HepG2 (cell line): ENCODE data around the gene NATD1. TPM values are rescaled to one million over a fixed set of nuclear protein-coding genes. Genes with fewer than 3 reads are reported as not detected.
A peak's percentile ranks its signal among the peaks of the same experiment; 100 is the strongest.

Experiments
- AGO2 ChIP-seq: fragments of 200-400 bp; formaldehyde crosslinking; optimal IDR thresholded peaks from 2 replicates; pipeline ENCODE3; 2017; ENCODE audit warnings: mild to moderate bottlenecking, low read depth, low read length, moderate library complexity
- ATF7-NPFF ChIP-seq: sonication (generic); formaldehyde crosslinking; IDR thresholded peaks from 2 replicates; pipeline ENCODE4 v1.8.1; 2023; ENCODE audit warnings: mild to moderate bottlenecking, low read depth, missing genetic modification reagents, moderate library complexity
- FOXA1 ChIP-seq, 2 experiments: fragments of 450-650 bp in 1 of 2; sonication (generic) in 1 of 2; formaldehyde crosslinking in 1 of 2; IDR thresholded peaks; 2 replicates each; pipeline versions ENCODE4 v1.4.0 to v1.6.1; 2016 to 2020; ENCODE audit warnings: missing genetic modification reagents in 1 of 2
- FOXK1 ChIP-seq: sonication (generic); formaldehyde crosslinking; IDR thresholded peaks from 2 replicates; pipeline ENCODE4 v1.4.0; 2020; ENCODE audit warnings: low read depth, missing genetic modification reagents, borderline replicate concordance
- HNRNPUL1 ChIP-seq: fragments of 200-400 bp; formaldehyde crosslinking; IDR thresholded peaks from 2 replicates; pipeline ENCODE4 v1.6.1; 2017; ENCODE audit warnings: low read depth, mild to moderate bottlenecking, low read length, moderate library complexity
- KLF12 ChIP-seq: sonication (generic); formaldehyde crosslinking; IDR thresholded peaks from 2 replicates; pipeline ENCODE4 v1.4.0; 2020; ENCODE audit warnings: missing genetic modification reagents, borderline replicate concordance
- RAD21 ChIP-seq: fragments of 450-650 bp; formaldehyde crosslinking; IDR thresholded peaks from 2 replicates; pipeline ENCODE4 v1.5.0; 2020; ENCODE audit warnings: mild to moderate bottlenecking
- RBM39 ChIP-seq: fragments of 200-400 bp; formaldehyde crosslinking; IDR thresholded peaks from one replicate; pipeline ENCODE4 v1.6.1; 2018; ENCODE audit warnings: antibody characterized with exemption, mild to moderate bottlenecking, low read depth, low read length; ENCODE audit not compliant: poor library complexity, severe bottlenecking
- SKI ChIP-seq: fragments of 450-650 bp; IDR thresholded peaks from one replicate; pipeline ENCODE4 v1.6.1; 2018; ENCODE audit warnings: mild to moderate bottlenecking; ENCODE audit not compliant: partially characterized antibody
- ZFY ChIP-seq: sonication (generic); formaldehyde crosslinking; IDR thresholded peaks from 2 replicates; pipeline ENCODE4 v1.4.0; 2020; ENCODE audit warnings: missing genetic modification reagents
- ZNF224 ChIP-seq: sonication (generic); formaldehyde crosslinking; IDR thresholded peaks from 2 replicates; pipeline ENCODE4 v1.5.0; 2020; ENCODE audit warnings: mild to moderate bottlenecking, missing genetic modification reagents
- ZNF329 ChIP-seq: sonication (generic); formaldehyde crosslinking; IDR thresholded peaks from 2 replicates; pipeline ENCODE4 v1.9.0; 2021; ENCODE audit warnings: low read depth, mild to moderate bottlenecking, missing genetic modification reagents
- ZNF713 ChIP-seq: sonication (generic); formaldehyde crosslinking; IDR thresholded peaks from 2 replicates; pipeline ENCODE4 v1.4.0; 2020; ENCODE audit warnings: mild to moderate bottlenecking, missing genetic modification reagents
- ZSCAN31 ChIP-seq: sonication (generic); formaldehyde crosslinking; IDR thresholded peaks from 2 replicates; pipeline ENCODE4 v1.5.0; 2020; ENCODE audit warnings: low read depth, mild to moderate bottlenecking, missing genetic modification reagents
- polyA plus RNA-seq, 8 experiments: library from polyadenylated mRNA; depleted of rRNA in 3 of 8; stranded (reverse) in 7 of 8; unstranded in 1 of 8; fragments of >200 nt; fragmentation: Illumina TruSeq in 4 of 8; extraction: Trizol in 4 of 8; gene quantifications; 2 replicates each; pipeline versions ENCODE4 v1.2.1 to v1.2.3, GENCODE V29; 2011 to 2016; ENCODE audit warnings: low read depth in 4 of 8, missing spikeins in 1 of 8, mixed read lengths in 1 of 8; ENCODE audit not compliant: insufficient read depth in 1 of 8
- total RNA-seq, 5 experiments: library from RNA; depleted of rRNA; stranded (reverse); fragments of >200 nt; fragmentation: Illumina TruSeq; extraction: Trizol; gene quantifications; 2 replicates each; pipeline ENCODE4 v1.2.3, GENCODE V29; 2016; ENCODE audit warnings: low read depth in 1 of 5
- TF ChIP-seq, protein P1 (sequence below): sonication (generic); formaldehyde crosslinking; IDR thresholded peaks from 2 replicates; pipeline ENCODE4 v1.4.0; 2020; ENCODE audit warnings: missing genetic modification reagents
- TF ChIP-seq, protein P2 (sequence below): sonication (generic); formaldehyde crosslinking; IDR thresholded peaks from 2 replicates; pipeline ENCODE4 v1.5.0; 2020; ENCODE audit warnings: mild to moderate bottlenecking, missing genetic modification reagents
- TF ChIP-seq, protein P3 (sequence below): IDR thresholded peaks from 2 replicates; pipeline ENCODE4 v1.6.1; 2012; ENCODE audit warnings: inconsistent platforms
- TF ChIP-seq, protein P4 (sequence below): sonication (generic); formaldehyde crosslinking; IDR thresholded peaks from 2 replicates; pipeline ENCODE4 v1.5.1; 2020; ENCODE audit warnings: mild to moderate bottlenecking, missing genetic modification reagents, borderline replicate concordance
- TF ChIP-seq, protein P5 (sequence below): sonication (generic); formaldehyde crosslinking; IDR thresholded peaks from 2 replicates; pipeline ENCODE4 v1.4.0; 2020; ENCODE audit warnings: missing genetic modification reagents, borderline replicate concordance

The NATD1 gene
- total and polyA plus RNA-seq, 2 of the 13 experiments (the other 11 are each of a cell fraction or from before 2014, with no cell fraction given): 0.31 to 2.3 TPM

DNA sequence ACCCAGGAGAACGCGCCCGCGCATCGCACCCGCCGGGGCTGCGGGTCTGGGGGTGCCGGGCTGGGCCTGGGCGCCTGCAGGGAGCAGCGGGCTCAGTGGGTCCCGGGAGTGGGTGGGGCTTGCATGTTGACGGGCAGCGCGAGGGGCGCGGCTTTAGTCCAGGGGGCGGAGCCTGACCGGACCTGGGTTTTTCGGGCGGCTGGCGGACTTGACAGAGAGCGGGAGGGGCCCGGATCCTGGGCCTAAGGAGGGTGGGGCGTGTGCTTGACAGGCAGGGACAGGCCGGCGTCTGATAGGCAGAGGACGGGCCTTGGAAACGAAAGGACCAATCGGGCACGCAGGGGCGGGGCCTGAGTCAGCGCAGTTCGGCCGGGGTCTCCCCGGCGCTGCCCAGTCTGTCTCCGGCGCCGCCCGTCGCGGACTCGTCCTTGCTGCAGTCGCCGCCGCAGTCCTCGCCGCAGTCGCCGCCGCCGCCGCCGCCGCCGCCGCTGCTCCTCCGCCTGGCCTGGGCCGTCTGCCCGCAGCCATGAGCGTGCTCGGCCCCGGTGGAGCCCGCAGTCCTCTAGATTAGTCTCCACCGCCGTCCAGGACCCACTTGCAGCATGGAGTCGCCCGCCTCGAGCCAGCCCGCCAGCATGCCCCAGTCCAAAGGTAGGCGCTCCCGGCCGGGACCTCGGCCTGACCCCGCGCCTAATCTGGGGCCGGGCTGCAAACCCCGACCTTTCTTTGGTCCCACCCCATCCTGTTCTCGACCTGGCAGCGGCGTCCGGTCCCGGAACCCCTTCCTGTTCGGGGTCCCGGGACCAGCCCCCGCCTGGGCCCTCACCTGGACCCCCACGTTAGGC is 31.3 kb upstream of the NATD1 start, which contains the start of gene MAP2K3 (continued):
- TF ChIP-seq ZNF713 (peak; percentile 78), ZNF224 (CRISPR knock-in tag) (no peak), ZSCAN31 (peak; percentile 46; the same call in 1 of the 2 replicates), ZNF329 (0 out of 2 replicates have a peak, but pooled peaks have one; percentile 49), FOXK1 (peak; percentile 50; the same call in 1 of the 2 replicates), AGO2 (peak; percentile 80), SKI (peak; percentile 91), RBM39 (peak; percentile 11), FOXA1 (IDR thresholded peaks at IDR 0.05) (no peak), FOXA1 (CRISPR knock-in tag; IDR thresholded peaks at IDR 0.05) (peak; percentile 64), RAD21 (CRISPR knock-in tag) (peak; percentile 29), HNRNPUL1 (no peak), KLF12 (CRISPR knock-in tag) (peak; percentile 54), ATF7-NPFF (CRISPR knock-in tag) (peak; percentile 85; the same call in 1 of the 2 replicates), ZFY (peak; percentile 84)
- TF ChIP-seq, protein P1, sequence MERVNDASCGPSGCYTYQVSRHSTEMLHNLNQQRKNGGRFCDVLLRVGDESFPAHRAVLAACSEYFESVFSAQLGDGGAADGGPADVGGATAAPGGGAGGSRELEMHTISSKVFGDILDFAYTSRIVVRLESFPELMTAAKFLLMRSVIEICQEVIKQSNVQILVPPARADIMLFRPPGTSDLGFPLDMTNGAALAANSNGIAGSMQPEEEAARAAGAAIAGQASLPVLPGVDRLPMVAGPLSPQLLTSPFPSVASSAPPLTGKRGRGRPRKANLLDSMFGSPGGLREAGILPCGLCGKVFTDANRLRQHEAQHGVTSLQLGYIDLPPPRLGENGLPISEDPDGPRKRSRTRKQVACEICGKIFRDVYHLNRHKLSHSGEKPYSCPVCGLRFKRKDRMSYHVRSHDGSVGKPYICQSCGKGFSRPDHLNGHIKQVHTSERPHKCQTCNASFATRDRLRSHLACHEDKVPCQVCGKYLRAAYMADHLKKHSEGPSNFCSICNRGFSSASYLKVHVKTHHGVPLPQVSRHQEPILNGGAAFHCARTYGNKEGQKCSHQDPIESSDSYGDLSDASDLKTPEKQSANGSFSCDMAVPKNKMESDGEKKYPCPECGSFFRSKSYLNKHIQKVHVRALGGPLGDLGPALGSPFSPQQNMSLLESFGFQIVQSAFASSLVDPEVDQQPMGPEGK: peak; percentile 46; the same call in 1 of the 2 replicates
- TF ChIP-seq, protein P2, sequence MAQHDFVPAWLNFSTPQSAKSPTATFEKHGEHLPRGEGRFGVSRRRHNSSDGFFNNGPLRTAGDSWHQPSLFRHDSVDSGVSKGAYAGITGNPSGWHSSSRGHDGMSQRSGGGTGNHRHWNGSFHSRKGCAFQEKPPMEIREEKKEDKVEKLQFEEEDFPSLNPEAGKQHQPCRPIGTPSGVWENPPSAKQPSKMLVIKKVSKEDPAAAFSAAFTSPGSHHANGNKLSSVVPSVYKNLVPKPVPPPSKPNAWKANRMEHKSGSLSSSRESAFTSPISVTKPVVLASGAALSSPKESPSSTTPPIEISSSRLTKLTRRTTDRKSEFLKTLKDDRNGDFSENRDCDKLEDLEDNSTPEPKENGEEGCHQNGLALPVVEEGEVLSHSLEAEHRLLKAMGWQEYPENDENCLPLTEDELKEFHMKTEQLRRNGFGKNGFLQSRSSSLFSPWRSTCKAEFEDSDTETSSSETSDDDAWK (CRISPR knock-in tag): no peak
- TF ChIP-seq, protein P3, sequence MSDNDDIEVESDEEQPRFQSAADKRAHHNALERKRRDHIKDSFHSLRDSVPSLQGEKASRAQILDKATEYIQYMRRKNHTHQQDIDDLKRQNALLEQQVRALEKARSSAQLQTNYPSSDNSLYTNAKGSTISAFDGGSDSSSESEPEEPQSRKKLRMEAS: peak; percentile 63; the same call in 1 of the 2 replicates
- TF ChIP-seq, protein P4, sequence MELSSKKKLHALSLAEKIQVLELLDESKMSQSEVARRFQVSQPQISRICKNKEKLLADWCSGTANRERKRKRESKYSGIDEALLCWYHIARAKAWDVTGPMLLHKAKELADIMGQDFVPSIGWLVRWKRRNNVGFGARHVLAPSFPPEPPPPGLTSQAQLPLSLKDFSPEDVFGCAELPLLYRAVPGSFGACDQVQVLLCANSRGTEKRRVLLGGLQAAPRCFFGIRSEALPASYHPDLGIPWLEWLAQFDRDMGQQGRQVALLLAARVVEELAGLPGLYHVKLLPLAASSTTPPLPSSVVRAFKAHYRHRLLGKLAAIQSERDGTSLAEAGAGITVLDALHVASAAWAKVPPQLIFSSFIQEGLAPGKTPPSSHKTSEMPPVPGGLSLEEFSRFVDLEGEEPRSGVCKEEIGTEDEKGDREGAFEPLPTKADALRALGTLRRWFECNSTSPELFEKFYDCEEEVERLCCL: no peak
- TF ChIP-seq, protein P5, sequence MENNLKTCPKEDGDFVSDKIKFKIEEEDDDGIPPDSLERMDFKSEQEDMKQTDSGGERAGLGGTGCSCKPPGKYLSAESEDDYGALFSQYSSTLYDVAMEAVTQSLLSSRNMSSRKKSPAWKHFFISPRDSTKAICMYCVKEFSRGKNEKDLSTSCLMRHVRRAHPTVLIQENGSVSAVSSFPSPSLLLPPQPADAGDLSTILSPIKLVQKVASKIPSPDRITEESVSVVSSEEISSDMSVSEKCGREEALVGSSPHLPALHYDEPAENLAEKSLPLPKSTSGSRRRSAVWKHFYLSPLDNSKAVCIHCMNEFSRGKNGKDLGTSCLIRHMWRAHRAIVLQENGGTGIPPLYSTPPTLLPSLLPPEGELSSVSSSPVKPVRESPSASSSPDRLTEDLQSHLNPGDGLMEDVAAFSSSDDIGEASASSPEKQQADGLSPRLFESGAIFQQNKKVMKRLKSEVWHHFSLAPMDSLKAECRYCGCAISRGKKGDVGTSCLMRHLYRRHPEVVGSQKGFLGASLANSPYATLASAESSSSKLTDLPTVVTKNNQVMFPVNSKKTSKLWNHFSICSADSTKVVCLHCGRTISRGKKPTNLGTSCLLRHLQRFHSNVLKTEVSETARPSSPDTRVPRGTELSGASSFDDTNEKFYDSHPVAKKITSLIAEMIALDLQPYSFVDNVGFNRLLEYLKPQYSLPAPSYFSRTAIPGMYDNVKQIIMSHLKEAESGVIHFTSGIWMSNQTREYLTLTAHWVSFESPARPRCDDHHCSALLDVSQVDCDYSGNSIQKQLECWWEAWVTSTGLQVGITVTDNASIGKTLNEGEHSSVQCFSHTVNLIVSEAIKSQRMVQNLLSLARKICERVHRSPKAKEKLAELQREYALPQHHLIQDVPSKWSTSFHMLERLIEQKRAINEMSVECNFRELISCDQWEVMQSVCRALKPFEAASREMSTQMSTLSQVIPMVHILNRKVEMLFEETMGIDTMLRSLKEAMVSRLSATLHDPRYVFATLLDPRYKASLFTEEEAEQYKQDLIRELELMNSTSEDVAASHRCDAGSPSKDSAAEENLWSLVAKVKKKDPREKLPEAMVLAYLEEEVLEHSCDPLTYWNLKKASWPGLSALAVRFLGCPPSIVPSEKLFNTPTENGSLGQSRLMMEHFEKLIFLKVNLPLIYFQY (CRISPR knock-in tag): peak; percentile 55; the same call in 1 of the 2 replicates
